HepG2 (cell line): Measurements from ENCODE around the gene CCDC57. TPM values are rescaled to one million over a fixed set of nuclear protein-coding genes. Genes with fewer than 3 reads are reported as not detected.

ENCODE experiments used
- ATAC-seq: fragments of 200-7000 bp; cut with Tn5 transposase; 3 replicates; pipeline ENCODE4 v1.9.1; 2020; ENCODE audit warnings: mild to moderate bottlenecking, moderate library complexity
- BruUV-seq: library from RNA; stranded (reverse); fragments of 400-500 nt; replicated peaks from 2 replicates; lab custom pipeline; 2021; lab: Mats Ljungman, UMichigan
- CTCF ChIA-PET: fragments of 300-600 bp; formaldehyde crosslinking; extraction: SDS; loops from one replicate; lab custom pipeline; 2021; ENCODE audit warnings: low total read pairs, inconsistent platforms, low intra/inter-chr PET ratio; lab: Yijun Ruan, JAX
- POLR2A ChIA-PET: fragments of 350-600 bp; sonication (Branson Sonifier 250); formaldehyde crosslinking; loops from one replicate; lab custom pipeline; 2020; ENCODE audit warnings: antibody characterized with exemption, inconsistent platforms; lab: Yijun Ruan, JAX
- DNase-seq: peaks from one replicate; pipeline ENCODE4 v3.0.0-alpha.2; 2015; ENCODE audit warnings: low spot score
- FAIRE-seq: peaks from 3 replicates; lab custom pipeline; 2011; peaks lifted over from hg19 to GRCh38; lab: Jason Lieb, UNC
- H2AFZ ChIP-seq: one replicate; pipeline ENCODE4 v1.6.1; 2011; ENCODE audit warnings: low read length, inconsistent platforms
- H3K27ac ChIP-seq: fragments of 300-600 bp; 3 replicates; pipeline ENCODE4 v1.8.0; 2011; ENCODE audit warnings: mixed run types, mild to moderate bottlenecking, mixed read lengths, low read length, inconsistent platforms; ENCODE audit not compliant: insufficient read depth; ENCODE audit errors: extremely low read length
- H3K27me3 ChIP-seq, 2 experiments: fragments of 200-600 bp in 1 of 2; 2 replicates in 1 of 2; 3 replicates in 1 of 2; pipeline versions ENCODE4 v1.6.0 to v1.8.0; 2011; ENCODE audit warnings: low read length in 2 of 2, mild to moderate bottlenecking in 2 of 2, moderate library complexity in 2 of 2, inconsistent platforms in 1 of 2; ENCODE audit not compliant: insufficient read depth in 2 of 2, control insufficient read depth in 1 of 2
- H3K36me3 ChIP-seq, 2 experiments: fragments of 200-600 bp in 1 of 2; replicated peaks in 1 of 2; 2 replicates in 1 of 2; 3 replicates in 1 of 2; pipeline versions ENCODE4 v1.5.1 to v1.8.0; 2011; ENCODE audit warnings: low read length in 2 of 2, inconsistent platforms in 1 of 2; ENCODE audit not compliant: insufficient read depth in 2 of 2, control insufficient read depth in 1 of 2
- H3K4me1 ChIP-seq: 2 replicates; pipeline ENCODE4 v1.5.1; 2012; ENCODE audit warnings: low read length, inconsistent platforms; ENCODE audit not compliant: insufficient read depth
- H3K4me2 ChIP-seq: 2 replicates; pipeline ENCODE4 v1.6.0; 2011; ENCODE audit warnings: low read depth, low read length, inconsistent platforms
- H3K4me3 ChIP-seq, 3 experiments: fragments of 200-600 bp in 1 of 3; sonication (generic), shearing (Covaris generic) in 1 of 3; replicated peaks in 1 of 3; 2 replicates each; pipeline ENCODE4 v1.5.1; 2011 to 2016; ENCODE audit warnings: low read length in 3 of 3, inconsistent platforms in 2 of 3, low read depth in 2 of 3, mild to moderate bottlenecking in 2 of 3, control low read depth in 1 of 3, mixed read lengths in 1 of 3; ENCODE audit not compliant: insufficient read depth in 1 of 3
- H3K79me2 ChIP-seq: one replicate; pipeline ENCODE4 v1.6.1; 2011; ENCODE audit warnings: low read length, inconsistent platforms; ENCODE audit not compliant: insufficient read depth
- H3K9ac ChIP-seq: 2 replicates; pipeline ENCODE4 v1.6.0; 2011; ENCODE audit warnings: mild to moderate bottlenecking, low read depth, low read length, inconsistent platforms; ENCODE audit not compliant: insufficient read depth
- H3K9me3 ChIP-seq: 2 replicates; pipeline ENCODE4 v1.5.1; 2012; ENCODE audit warnings: mild to moderate bottlenecking, low read length
- H4K20me1 ChIP-seq: 2 replicates; pipeline ENCODE4 v1.6.0; 2011; ENCODE audit warnings: inconsistent platforms, mild to moderate bottlenecking, low read length, moderate library complexity; ENCODE audit not compliant: insufficient read depth
- BORCS8-MEF2B ChIP-seq: sonication (generic); formaldehyde crosslinking; IDR thresholded peaks from 2 replicates; pipeline ENCODE4 v1.8.0; 2022; ENCODE audit warnings: mild to moderate bottlenecking, missing genetic modification reagents
- DMAP1 ChIP-seq: IDR thresholded peaks from 2 replicates; pipeline ENCODE4 v1.6.1; 2016
- HNRNPK ChIP-seq: fragments of 200-400 bp; formaldehyde crosslinking; IDR thresholded peaks from 2 replicates; pipeline ENCODE4 v1.6.1; 2018; ENCODE audit warnings: low read length, low read depth, moderate library complexity, mild to moderate bottlenecking; ENCODE audit not compliant: poor library complexity, severe bottlenecking
- MBNL3 ChIP-seq: fragments of 250-450 bp; sonication (Bioruptor Pico); conservative IDR thresholded peaks from 2 replicates; pipeline ENCODE4 v1.8.0; 2022; ENCODE audit warnings: mild to moderate bottlenecking, inconsistent platforms
- MTA1 ChIP-seq: sonication (generic); formaldehyde crosslinking; IDR thresholded peaks from 2 replicates; pipeline ENCODE4 v1.4.0; 2020; ENCODE audit warnings: missing genetic modification reagents, mild to moderate bottlenecking, borderline replicate concordance
- POLR2A ChIP-seq, 2 experiments: IDR thresholded peaks; 2 replicates each; pipeline ENCODE4 v1.6.1; 2011; ENCODE audit warnings: low read depth in 2 of 2, low read length in 2 of 2, mild to moderate bottlenecking in 1 of 2, moderate library complexity in 1 of 2; ENCODE audit not compliant: insufficient read depth in 1 of 2
- POLR2G ChIP-seq: fragments of 200-400 bp; formaldehyde crosslinking; IDR thresholded peaks from 2 replicates; pipeline ENCODE4 v1.6.1; 2018; ENCODE audit warnings: mild to moderate bottlenecking, low read depth, low read length, moderate library complexity
- RBFOX2 ChIP-seq: fragments of 200-400 bp; formaldehyde crosslinking; IDR thresholded peaks from 2 replicates; pipeline ENCODE4 v1.6.1; 2017; ENCODE audit warnings: low read depth, mild to moderate bottlenecking, low read length
- REXO4 ChIP-seq: sonication (generic); formaldehyde crosslinking; IDR thresholded peaks from 2 replicates; pipeline ENCODE4 v1.8.0; 2022; ENCODE audit warnings: missing genetic modification reagents, mild to moderate bottlenecking, borderline replicate concordance
- ZC3H13 ChIP-seq: sonication (generic); formaldehyde crosslinking; IDR thresholded peaks from 2 replicates; pipeline ENCODE4 v1.8.1; 2023; ENCODE audit warnings: mild to moderate bottlenecking, missing genetic modification reagents, moderate library complexity
- ZFX ChIP-seq: sonication (generic); formaldehyde crosslinking; IDR thresholded peaks from 2 replicates; pipeline ENCODE4 v1.4.0; 2020; ENCODE audit warnings: mild to moderate bottlenecking, low read depth, missing genetic modification reagents, moderate library complexity
- ZFYVE20 ChIP-seq: sonication (generic); formaldehyde crosslinking; IDR thresholded peaks from 2 replicates; pipeline ENCODE4 v1.8.0; 2023; ENCODE audit warnings: low read depth, mild to moderate bottlenecking, moderate library complexity, missing genetic modification reagents, borderline replicate concordance
- ZNF557 ChIP-seq: sonication (generic); formaldehyde crosslinking; IDR thresholded peaks from 2 replicates; pipeline ENCODE4 v1.4.0; 2020; ENCODE audit warnings: missing genetic modification reagents
- ZNF567 ChIP-seq: sonication (generic); formaldehyde crosslinking; IDR thresholded peaks from 2 replicates; pipeline ENCODE4 v1.8.1; 2023; ENCODE audit warnings: mild to moderate bottlenecking, missing genetic modification reagents, borderline replicate concordance
- ZNF746 ChIP-seq: sonication (generic); formaldehyde crosslinking; IDR thresholded peaks from 2 replicates; pipeline ENCODE4 v1.8.0; 2022; ENCODE audit warnings: mild to moderate bottlenecking, missing genetic modification reagents
- WGBS: methylation state at CpG from one replicate; pipeline ENCODE4 v1.1.6; 2017; ENCODE audit warnings: low lambda C conversion rate; 5-methylcytosine and 5-hydroxymethylcytosine counted together
- in situ Hi-C: cut with HindIII; loops from 2 replicates; pipeline ENCODE4 v1.10.0; 2017; ENCODE audit warnings: low pct_unique_long_range_greater_than_20kb; ENCODE audit not compliant: extremely low pct_ligation_motif_present
- intact Hi-C: fragments of 100-400 bp; cut with micrococcal nuclease; formaldehyde crosslinking; loops from one replicate; pipeline ENCODE4 v1.10.0; 2022; ENCODE audit not compliant: unreplicated experiment
- polyA plus RNA-seq, 8 experiments: library from polyadenylated mRNA; depleted of rRNA in 3 of 8; stranded (reverse) in 7 of 8; unstranded in 1 of 8; fragments of >200 nt; fragmentation: Illumina TruSeq in 4 of 8; extraction: Trizol in 4 of 8; gene quantifications; 2 replicates each; pipeline versions ENCODE4 v1.2.1 to v1.2.3, GENCODE V29; 2011 to 2016; ENCODE audit warnings: low read depth in 4 of 8, missing spikeins in 1 of 8, mixed read lengths in 1 of 8; ENCODE audit not compliant: insufficient read depth in 1 of 8
- total RNA-seq, 5 experiments: library from RNA; depleted of rRNA; stranded (reverse); fragments of >200 nt; fragmentation: Illumina TruSeq; extraction: Trizol; gene quantifications; 2 replicates each; pipeline ENCODE4 v1.2.3, GENCODE V29; 2016; ENCODE audit warnings: low read depth in 1 of 5
- TF ChIP-seq, protein P1 (sequence below): sonication (generic); formaldehyde crosslinking; IDR thresholded peaks from 2 replicates; pipeline ENCODE4 v1.4.0; 2020; ENCODE audit warnings: missing genetic modification reagents
- TF ChIP-seq, protein P2 (sequence below): sonication (generic); formaldehyde crosslinking; IDR thresholded peaks from 2 replicates; pipeline ENCODE4 v1.9.0; 2022; ENCODE audit warnings: missing genetic modification reagents, mild to moderate bottlenecking, borderline replicate concordance

The CCDC57 gene
- total and polyA plus RNA-seq, 2 of the 13 experiments (the other 11 are each of a cell fraction or from before 2014, with no cell fraction given): 59.3 to 59.9 TPM

DNA sequence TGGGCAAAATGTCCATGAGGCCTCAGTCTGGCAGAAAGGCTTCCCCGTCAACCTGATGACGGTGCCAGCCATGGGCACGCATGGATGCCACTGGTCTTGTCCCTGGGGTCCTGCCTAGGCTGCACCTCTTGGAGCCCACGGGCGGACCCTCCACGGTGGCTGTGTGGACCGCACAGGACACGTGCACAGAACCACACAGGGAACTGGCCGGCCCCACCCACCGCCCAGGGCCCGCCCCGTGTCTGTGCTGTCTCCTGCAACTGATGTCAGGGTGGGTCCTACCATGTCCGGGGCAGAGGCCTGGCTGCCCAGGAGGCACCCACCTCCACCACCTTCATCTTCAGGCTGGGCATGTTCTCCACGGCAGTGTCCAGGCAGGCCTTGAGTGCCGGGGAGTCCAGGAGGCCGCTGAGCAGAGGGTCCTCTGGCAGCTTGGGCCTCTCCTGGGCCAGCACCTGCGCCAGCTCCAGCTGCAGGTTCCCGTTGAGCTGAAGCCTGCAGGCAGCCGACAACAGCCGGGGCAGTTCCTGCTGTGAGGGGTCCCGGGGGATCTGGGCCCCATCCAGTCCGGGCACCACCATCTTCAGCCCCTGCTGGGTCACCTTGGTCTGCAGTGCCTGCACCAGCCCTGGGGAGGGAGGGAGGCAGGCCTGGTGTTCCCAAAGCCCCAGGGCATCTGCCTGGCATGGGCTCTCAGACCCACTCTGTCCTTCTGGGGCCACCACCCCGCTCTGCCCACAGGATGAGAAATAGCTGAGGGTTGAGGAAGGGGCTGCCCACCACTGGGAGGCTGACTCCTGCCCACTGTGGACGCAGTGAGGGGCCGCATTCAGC lies 126.5 kb downstream of the CCDC57 start (continued):
- TF ChIP-seq ZC3H13 (CRISPR knock-in tag) (0 out of 2 replicates have a peak, but pooled peaks have one; percentile 33), POLR2G (peak; percentile 19; the same call in 1 of the 2 replicates), DMAP1 (CRISPR knock-in tag) (no peak)
- TF ChIP-seq, all 625 proteins: peak for 12

DNA sequence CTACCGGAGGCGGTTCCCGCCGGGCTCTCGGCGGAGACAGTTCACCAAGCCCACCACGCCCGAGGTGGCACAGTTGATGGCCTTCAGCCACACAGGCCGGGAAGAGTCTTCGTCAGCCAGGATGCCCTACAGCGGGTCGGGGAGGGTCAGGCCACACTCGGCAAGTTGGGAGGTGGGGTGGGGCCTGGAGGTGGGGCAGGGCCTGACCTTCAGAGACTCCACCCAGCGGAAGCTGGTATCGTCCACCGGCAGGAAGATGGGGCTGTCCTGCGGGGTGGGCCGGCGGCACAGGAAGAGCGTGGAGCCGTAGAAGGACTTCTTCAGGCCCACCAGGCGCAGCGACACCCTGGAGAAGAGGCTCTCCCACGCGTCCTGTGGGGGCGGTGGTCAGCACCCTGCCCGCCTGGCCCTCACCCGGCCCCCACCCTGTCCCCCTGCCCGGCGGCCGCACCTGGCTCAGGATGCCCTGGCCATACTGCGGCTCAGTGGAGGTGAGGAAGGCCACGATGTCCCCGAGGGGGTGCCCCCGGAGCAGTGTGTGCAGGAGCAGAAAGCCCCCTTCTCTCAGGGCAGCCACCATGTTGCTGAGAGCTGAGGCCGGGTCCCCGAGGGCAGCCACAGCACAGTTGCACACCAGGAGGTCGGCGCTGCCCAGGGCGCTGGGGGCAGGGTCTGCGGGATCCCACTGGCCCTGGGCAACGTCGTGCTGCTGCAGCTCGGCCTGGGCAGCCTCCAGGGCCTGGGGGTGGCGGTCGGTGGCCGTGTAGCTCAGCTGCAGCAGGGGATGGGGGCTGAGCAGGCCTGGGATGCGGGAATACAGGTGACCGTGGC lies 127.4 kb downstream of the CCDC57 start:
- H3K4me1 ChIP-seq: no peaks in the 10 kb centered on the region
- ChIA-PET CTCF (no interaction called here), POLR2A (interaction anchor here (2.5 kb wide), 1 partner anchor 21 kb away, joined by 7 read pairs; no protein-coding TSS in a partner anchor)
- no TSS peak for BruUV-seq
- H4K20me1 ChIP-seq: peaks cover 79% of the 10 kb centered on the region
- no peaks in the 10 kb centered on the region for H3K27me3 ChIP-seq
- WGBS: 97% methylated on average over 26 of the region's 49 CpGs
- DNase-seq (no peak), FAIRE-seq (no peak), ATAC-seq (no peak)
- intact Hi-C loops: no loop called here
- no peak overlapping the region for H3K4me3 ChIP-seq
- peaks cover 88 to 99% of the 10 kb centered on the region in 2 experiments for H3K36me3 ChIP-seq
- peaks cover 10% of the 10 kb centered on the region for H3K79me2 ChIP-seq
- H3K9ac ChIP-seq: no peak overlapping the region
- in situ Hi-C loops: no loop called here
- no peaks in the 10 kb centered on the region for H3K9me3 ChIP-seq
- no peak overlapping the region for H2AFZ ChIP-seq
- no peak overlapping the region for H3K27ac ChIP-seq
- no peak overlapping the region for H3K4me2 ChIP-seq
- TF ChIP-seq ZNF557 (CRISPR knock-in tag) (no peak), MTA1 (CRISPR knock-in tag) (0 out of 2 replicates have a peak, but pooled peaks have one; percentile 10), ZFYVE20 (0 out of 2 replicates have a peak, but pooled peaks have one; percentile 14), ZNF567 (CRISPR knock-in tag) (no peak), BORCS8-MEF2B (CRISPR knock-in tag) (0 out of 2 replicates have a peak, but pooled peaks have one; percentile 21), ZNF746 (CRISPR knock-in tag) (no peak), REXO4 (CRISPR knock-in tag) (no peak), POLR2A (IDR thresholded peaks at IDR 0.05; ENCODE audit: insufficient read depth in 1 of 2, low read depth in 2 of 2, low read length in 2 of 2) (peak in 1 of 2 experiments; percentile 24; a peak in 1 of 4 replicates), ZFX (CRISPR knock-in tag) (0 out of 2 replicates have a peak, but pooled peaks have one; percentile 7), RBFOX2 (peak; percentile 76), MBNL3 (CRISPR knock-in tag) (no peak), HNRNPK (peak; percentile 43)
- TF ChIP-seq, protein P1, sequence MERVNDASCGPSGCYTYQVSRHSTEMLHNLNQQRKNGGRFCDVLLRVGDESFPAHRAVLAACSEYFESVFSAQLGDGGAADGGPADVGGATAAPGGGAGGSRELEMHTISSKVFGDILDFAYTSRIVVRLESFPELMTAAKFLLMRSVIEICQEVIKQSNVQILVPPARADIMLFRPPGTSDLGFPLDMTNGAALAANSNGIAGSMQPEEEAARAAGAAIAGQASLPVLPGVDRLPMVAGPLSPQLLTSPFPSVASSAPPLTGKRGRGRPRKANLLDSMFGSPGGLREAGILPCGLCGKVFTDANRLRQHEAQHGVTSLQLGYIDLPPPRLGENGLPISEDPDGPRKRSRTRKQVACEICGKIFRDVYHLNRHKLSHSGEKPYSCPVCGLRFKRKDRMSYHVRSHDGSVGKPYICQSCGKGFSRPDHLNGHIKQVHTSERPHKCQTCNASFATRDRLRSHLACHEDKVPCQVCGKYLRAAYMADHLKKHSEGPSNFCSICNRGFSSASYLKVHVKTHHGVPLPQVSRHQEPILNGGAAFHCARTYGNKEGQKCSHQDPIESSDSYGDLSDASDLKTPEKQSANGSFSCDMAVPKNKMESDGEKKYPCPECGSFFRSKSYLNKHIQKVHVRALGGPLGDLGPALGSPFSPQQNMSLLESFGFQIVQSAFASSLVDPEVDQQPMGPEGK (CRISPR knock-in tag): no peak
- TF ChIP-seq, protein P2, sequence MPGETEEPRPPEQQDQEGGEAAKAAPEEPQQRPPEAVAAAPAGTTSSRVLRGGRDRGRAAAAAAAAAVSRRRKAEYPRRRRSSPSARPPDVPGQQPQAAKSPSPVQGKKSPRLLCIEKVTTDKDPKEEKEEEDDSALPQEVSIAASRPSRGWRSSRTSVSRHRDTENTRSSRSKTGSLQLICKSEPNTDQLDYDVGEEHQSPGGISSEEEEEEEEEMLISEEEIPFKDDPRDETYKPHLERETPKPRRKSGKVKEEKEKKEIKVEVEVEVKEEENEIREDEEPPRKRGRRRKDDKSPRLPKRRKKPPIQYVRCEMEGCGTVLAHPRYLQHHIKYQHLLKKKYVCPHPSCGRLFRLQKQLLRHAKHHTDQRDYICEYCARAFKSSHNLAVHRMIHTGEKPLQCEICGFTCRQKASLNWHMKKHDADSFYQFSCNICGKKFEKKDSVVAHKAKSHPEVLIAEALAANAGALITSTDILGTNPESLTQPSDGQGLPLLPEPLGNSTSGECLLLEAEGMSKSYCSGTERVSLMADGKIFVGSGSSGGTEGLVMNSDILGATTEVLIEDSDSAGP (CRISPR knock-in tag): 0 out of 2 replicates have a peak, but pooled peaks have one; percentile 1
